ENCODE measurements around the gene SLC44A5.

DNA sequence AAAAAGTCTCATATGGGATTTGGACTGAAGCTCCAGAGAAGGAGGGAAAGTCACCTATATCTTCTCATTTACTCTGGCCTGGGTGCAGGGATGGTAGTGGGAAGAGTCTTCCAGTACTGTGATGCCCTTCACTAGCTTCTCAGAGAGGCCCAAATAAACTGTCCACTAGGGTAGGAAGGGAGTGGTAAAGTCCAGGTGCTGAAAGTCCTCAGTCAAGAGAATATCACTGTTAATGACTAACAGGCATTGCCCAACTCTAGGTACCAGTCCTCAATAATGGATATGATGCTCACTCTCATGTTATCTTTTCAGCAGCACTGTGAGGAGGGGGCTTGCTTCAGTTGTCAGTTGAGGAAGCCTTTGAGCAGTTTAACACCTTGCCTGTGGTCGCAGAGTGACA lies 412.8 kb downstream of the SLC44A5 start:
- TF ChIP-seq, protein P1, sequence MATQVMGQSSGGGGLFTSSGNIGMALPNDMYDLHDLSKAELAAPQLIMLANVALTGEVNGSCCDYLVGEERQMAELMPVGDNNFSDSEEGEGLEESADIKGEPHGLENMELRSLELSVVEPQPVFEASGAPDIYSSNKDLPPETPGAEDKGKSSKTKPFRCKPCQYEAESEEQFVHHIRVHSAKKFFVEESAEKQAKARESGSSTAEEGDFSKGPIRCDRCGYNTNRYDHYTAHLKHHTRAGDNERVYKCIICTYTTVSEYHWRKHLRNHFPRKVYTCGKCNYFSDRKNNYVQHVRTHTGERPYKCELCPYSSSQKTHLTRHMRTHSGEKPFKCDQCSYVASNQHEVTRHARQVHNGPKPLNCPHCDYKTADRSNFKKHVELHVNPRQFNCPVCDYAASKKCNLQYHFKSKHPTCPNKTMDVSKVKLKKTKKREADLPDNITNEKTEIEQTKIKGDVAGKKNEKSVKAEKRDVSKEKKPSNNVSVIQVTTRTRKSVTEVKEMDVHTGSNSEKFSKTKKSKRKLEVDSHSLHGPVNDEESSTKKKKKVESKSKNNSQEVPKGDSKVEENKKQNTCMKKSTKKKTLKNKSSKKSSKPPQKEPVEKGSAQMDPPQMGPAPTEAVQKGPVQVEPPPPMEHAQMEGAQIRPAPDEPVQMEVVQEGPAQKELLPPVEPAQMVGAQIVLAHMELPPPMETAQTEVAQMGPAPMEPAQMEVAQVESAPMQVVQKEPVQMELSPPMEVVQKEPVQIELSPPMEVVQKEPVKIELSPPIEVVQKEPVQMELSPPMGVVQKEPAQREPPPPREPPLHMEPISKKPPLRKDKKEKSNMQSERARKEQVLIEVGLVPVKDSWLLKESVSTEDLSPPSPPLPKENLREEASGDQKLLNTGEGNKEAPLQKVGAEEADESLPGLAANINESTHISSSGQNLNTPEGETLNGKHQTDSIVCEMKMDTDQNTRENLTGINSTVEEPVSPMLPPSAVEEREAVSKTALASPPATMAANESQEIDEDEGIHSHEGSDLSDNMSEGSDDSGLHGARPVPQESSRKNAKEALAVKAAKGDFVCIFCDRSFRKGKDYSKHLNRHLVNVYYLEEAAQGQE (IDR thresholded peaks at IDR 0.05): no peak
- TF ChIP-seq, protein P2, sequence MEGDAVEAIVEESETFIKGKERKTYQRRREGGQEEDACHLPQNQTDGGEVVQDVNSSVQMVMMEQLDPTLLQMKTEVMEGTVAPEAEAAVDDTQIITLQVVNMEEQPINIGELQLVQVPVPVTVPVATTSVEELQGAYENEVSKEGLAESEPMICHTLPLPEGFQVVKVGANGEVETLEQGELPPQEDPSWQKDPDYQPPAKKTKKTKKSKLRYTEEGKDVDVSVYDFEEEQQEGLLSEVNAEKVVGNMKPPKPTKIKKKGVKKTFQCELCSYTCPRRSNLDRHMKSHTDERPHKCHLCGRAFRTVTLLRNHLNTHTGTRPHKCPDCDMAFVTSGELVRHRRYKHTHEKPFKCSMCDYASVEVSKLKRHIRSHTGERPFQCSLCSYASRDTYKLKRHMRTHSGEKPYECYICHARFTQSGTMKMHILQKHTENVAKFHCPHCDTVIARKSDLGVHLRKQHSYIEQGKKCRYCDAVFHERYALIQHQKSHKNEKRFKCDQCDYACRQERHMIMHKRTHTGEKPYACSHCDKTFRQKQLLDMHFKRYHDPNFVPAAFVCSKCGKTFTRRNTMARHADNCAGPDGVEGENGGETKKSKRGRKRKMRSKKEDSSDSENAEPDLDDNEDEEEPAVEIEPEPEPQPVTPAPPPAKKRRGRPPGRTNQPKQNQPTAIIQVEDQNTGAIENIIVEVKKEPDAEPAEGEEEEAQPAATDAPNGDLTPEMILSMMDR (IDR thresholded peaks at IDR 0.05; ENCODE audit: low read depth, low read length, missing input control): no peak
- TF ChIP-seq, protein P3, sequence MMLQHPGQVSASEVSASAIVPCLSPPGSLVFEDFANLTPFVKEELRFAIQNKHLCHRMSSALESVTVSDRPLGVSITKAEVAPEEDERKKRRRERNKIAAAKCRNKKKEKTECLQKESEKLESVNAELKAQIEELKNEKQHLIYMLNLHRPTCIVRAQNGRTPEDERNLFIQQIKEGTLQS (IDR thresholded peaks at IDR 0.05): no peak
- TF ChIP-seq FOXA1 (IDR thresholded peaks at IDR 0.05) (no peak), EGR1 (IDR thresholded peaks at IDR 0.05; ENCODE audit: low read depth in 2 of 2) (no peak), FOXA2 (IDR thresholded peaks at IDR 0.05) (no peak), YY1 (IDR thresholded peaks at IDR 0.05) (no peak)
- TF ChIP-seq, protein P4, sequence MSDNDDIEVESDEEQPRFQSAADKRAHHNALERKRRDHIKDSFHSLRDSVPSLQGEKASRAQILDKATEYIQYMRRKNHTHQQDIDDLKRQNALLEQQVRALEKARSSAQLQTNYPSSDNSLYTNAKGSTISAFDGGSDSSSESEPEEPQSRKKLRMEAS (IDR thresholded peaks at IDR 0.05): no peak
- TF ChIP-seq, protein P5, sequence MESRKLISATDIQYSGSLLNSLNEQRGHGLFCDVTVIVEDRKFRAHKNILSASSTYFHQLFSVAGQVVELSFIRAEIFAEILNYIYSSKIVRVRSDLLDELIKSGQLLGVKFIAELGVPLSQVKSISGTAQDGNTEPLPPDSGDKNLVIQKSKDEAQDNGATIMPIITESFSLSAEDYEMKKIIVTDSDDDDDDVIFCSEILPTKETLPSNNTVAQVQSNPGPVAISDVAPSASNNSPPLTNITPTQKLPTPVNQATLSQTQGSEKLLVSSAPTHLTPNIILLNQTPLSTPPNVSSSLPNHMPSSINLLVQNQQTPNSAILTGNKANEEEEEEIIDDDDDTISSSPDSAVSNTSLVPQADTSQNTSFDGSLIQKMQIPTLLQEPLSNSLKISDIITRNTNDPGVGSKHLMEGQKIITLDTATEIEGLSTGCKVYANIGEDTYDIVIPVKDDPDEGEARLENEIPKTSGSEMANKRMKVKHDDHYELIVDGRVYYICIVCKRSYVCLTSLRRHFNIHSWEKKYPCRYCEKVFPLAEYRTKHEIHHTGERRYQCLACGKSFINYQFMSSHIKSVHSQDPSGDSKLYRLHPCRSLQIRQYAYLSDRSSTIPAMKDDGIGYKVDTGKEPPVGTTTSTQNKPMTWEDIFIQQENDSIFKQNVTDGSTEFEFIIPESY (IDR thresholded peaks at IDR 0.05): no peak
